HCT116 (cell line): ENCODE results near the gene CCDC120. TPM values are rescaled to one million over a fixed set of nuclear protein-coding genes. Genes with fewer than 3 reads are reported as not detected.

Source experiments
- ATAC-seq: fragments of 200-7000 bp; cut with Tn5 transposase; 2 replicates; pipeline ENCODE4 v1.9.1; 2020; ENCODE audit warnings: mild to moderate bottlenecking, moderate library complexity
- BruUV-seq: library from RNA; stranded (reverse); fragments of 400-500 nt; replicated peaks from 2 replicates; lab custom pipeline; 2021; lab: Mats Ljungman, UMichigan
- CTCF ChIA-PET: fragments of 300-600 bp; sonication (Branson Sonifier 250); formaldehyde crosslinking; loops from one replicate; lab custom pipeline; 2021; ENCODE audit warnings: antibody characterized with exemption; lab: Charles Lee
- POLR2A ChIA-PET: fragments of 300-600, 350-600 bp; sonication (Branson Sonifier 250); formaldehyde crosslinking; loops from one replicate; lab custom pipeline; 2021; ENCODE audit warnings: antibody characterized with exemption; lab: Charles Lee
- RAD21 ChIA-PET, 2 experiments: fragments of 300-600 bp; sonication (Branson Sonifier 250); formaldehyde crosslinking; loops; one replicate each; lab custom pipeline; 2023; ENCODE audit warnings: low total read pairs in 2 of 2; ENCODE audit not compliant: uncharacterized antibody in 2 of 2, unreplicated experiment in 2 of 2, low non-redundant PET in 1 of 2; lab: Charles Lee
- DNase-seq: peaks from one replicate; pipeline ENCODE4 v3.0.0-alpha.2; 2010; ENCODE audit warnings: low read depth, low spot score
- H2AFZ ChIP-seq: fragments of 200-600 bp; shearing (Covaris generic), sonication (generic); 2 replicates; pipeline ENCODE4 v1.6.1; 2017; ENCODE audit warnings: low read depth, mixed run types, mixed read lengths, antibody characterized with exemption, low read length; ENCODE audit not compliant: poor library complexity, severe bottlenecking
- H3K27ac ChIP-seq: 2 replicates; pipeline ENCODE4 v1.5.1; 2012; ENCODE audit warnings: low read depth, low read length
- H3K27me3 ChIP-seq: fragments of 200-600 bp; sonication (generic); 2 replicates; pipeline ENCODE4 v1.6.1; 2016; ENCODE audit warnings: mixed run types, low read length, mixed read lengths; ENCODE audit not compliant: insufficient read depth
- H3K36me3 ChIP-seq, 2 experiments: fragments of 200-500 bp in 1 of 2; fragments of 200-600 bp in 1 of 2; sonication (Bioruptor generic) in 1 of 2; sonication (generic) in 1 of 2; 2 replicates each; pipeline versions ENCODE4 v1.5.1 to v1.6.1; 2014 to 2016; ENCODE audit warnings: low read length in 2 of 2, inconsistent platforms in 1 of 2, mixed read lengths in 1 of 2, mixed run types in 1 of 2; ENCODE audit not compliant: insufficient read depth in 2 of 2, control insufficient read depth in 1 of 2
- H3K4me1 ChIP-seq, 2 experiments: fragments of 200-600 bp in 1 of 2; sonication (generic) in 1 of 2; 2 replicates each; pipeline versions ENCODE4 v1.5.1 to v1.6.1; 2012 to 2017; ENCODE audit warnings: low read length in 2 of 2, inconsistent platforms in 1 of 2, mild to moderate bottlenecking in 1 of 2, mixed read lengths in 1 of 2, mixed run types in 1 of 2, moderate library complexity in 1 of 2; ENCODE audit not compliant: insufficient read depth in 2 of 2, control insufficient read depth in 1 of 2
- H3K4me2 ChIP-seq: fragments of 200-600 bp; sonication (generic); 2 replicates; pipeline ENCODE4 v1.6.1; 2017; ENCODE audit warnings: mixed run types, low read length, mixed read lengths
- H3K4me3 ChIP-seq, 2 experiments: fragments of 200-600 bp in 1 of 2; sonication (generic) in 1 of 2; replicated peaks in 1 of 2; 2 replicates each; pipeline ENCODE4 v1.5.1; 2011 to 2016; ENCODE audit warnings: low read length in 2 of 2, control low read depth in 1 of 2, low read depth in 1 of 2, mild to moderate bottlenecking in 1 of 2, mixed read lengths in 1 of 2, mixed run types in 1 of 2
- H3K79me2 ChIP-seq: fragments of 200-600 bp; sonication (generic); 2 replicates; pipeline ENCODE4 v1.6.1; 2017; ENCODE audit warnings: mild to moderate bottlenecking, mixed run types, low read length, moderate library complexity, mixed read lengths; ENCODE audit not compliant: insufficient read depth
- H3K9ac ChIP-seq: fragments of 200-600 bp; sonication (generic); 2 replicates; pipeline ENCODE4 v1.6.1; 2016; ENCODE audit warnings: low read length, mixed read lengths
- H3K9me2 ChIP-seq: fragments of 200-600 bp; sonication (generic), shearing (Covaris generic); 2 replicates; pipeline ENCODE4 v1.6.1; 2017; ENCODE audit warnings: mixed run types, mild to moderate bottlenecking, moderate library complexity; ENCODE audit not compliant: insufficient read depth
- H3K9me3 ChIP-seq, 2 experiments: fragments of 200-500 bp in 1 of 2; fragments of 200-600 bp in 1 of 2; sonication (Bioruptor generic) in 1 of 2; sonication (generic) in 1 of 2; 2 replicates each; pipeline ENCODE4 v1.6.1; 2014 to 2017; ENCODE audit warnings: low read length in 2 of 2, mixed read lengths in 2 of 2, inconsistent platforms in 1 of 2, low read depth in 1 of 2, mild to moderate bottlenecking in 1 of 2, mixed run types in 1 of 2, moderate library complexity in 1 of 2; ENCODE audit not compliant: control insufficient read depth in 1 of 2, insufficient read depth in 1 of 2
- H4K20me1 ChIP-seq: fragments of 200-600 bp; sonication (generic), shearing (Covaris generic); 2 replicates; pipeline ENCODE4 v1.6.1; 2017; ENCODE audit warnings: mixed run types, mild to moderate bottlenecking, moderate library complexity; ENCODE audit not compliant: insufficient read depth
- ATF3 ChIP-seq: IDR thresholded peaks from 2 replicates; pipeline ENCODE4 v1.6.1; 2012
- CEBPB ChIP-seq: IDR thresholded peaks from 2 replicates; pipeline ENCODE4 v1.6.1; 2012; ENCODE audit warnings: low read depth
- CTCF ChIP-seq, 3 experiments: fragments of 200-600 bp in 1 of 3; sonication (generic) in 1 of 3; IDR thresholded peaks in 2 of 3; conservative IDR thresholded peaks in 1 of 3; 2 replicates each; pipeline ENCODE4 v1.5.1; 2012 to 2017; ENCODE audit warnings: low read depth in 2 of 3, low read length in 2 of 3, antibody characterized with exemption in 1 of 3, borderline replicate concordance in 1 of 3, control low read depth in 1 of 3, mild to moderate bottlenecking in 1 of 3, mixed read lengths in 1 of 3, mixed run types in 1 of 3, moderate library complexity in 1 of 3; ENCODE audit not compliant: insufficient read depth in 1 of 3
- EGR1 ChIP-seq: IDR thresholded peaks from 2 replicates; pipeline ENCODE4 v1.6.1; 2012; ENCODE audit warnings: low read depth
- JUND ChIP-seq: IDR thresholded peaks from 2 replicates; pipeline ENCODE4 v1.6.1; 2012
- RAD21 ChIP-seq: IDR thresholded peaks from 2 replicates; pipeline ENCODE4 v1.6.1; 2012; ENCODE audit warnings: low read depth, mild to moderate bottlenecking
- SIN3A ChIP-seq: IDR thresholded peaks from 2 replicates; pipeline ENCODE4 v1.6.1; 2012; ENCODE audit warnings: low read depth
- SRF ChIP-seq: IDR thresholded peaks from 2 replicates; pipeline ENCODE4 v1.6.1; 2012; ENCODE audit warnings: low read depth
- ZNF274 ChIP-seq: fragments of 200-500 bp; sonication (Bioruptor generic); IDR thresholded peaks from 2 replicates; pipeline ENCODE4 v1.6.1; 2014; ENCODE audit warnings: mild to moderate bottlenecking, low read depth, low read length, inconsistent platforms
- intact Hi-C: fragments of 100-400 bp; cut with micrococcal nuclease; formaldehyde crosslinking; loops from 2 replicates; pipeline ENCODE4 v1.10.0; 2022
- total RNA-seq: library from RNA; stranded (reverse); gene quantifications from one replicate; pipeline ENCODE4 v1.2.1, GENCODE V29; 2021; ENCODE audit not compliant: unreplicated experiment
- TF ChIP-seq, protein P1 (sequence below): IDR thresholded peaks from 2 replicates; pipeline ENCODE4 v1.6.1; 2012
- TF ChIP-seq, protein P2 (sequence below): IDR thresholded peaks from 2 replicates; pipeline ENCODE4 v1.6.1; 2012; ENCODE audit warnings: low read depth

The CCDC120 gene
- total RNA-seq, 1 experiment from 2014 or later: 13.5 TPM

DNA sequence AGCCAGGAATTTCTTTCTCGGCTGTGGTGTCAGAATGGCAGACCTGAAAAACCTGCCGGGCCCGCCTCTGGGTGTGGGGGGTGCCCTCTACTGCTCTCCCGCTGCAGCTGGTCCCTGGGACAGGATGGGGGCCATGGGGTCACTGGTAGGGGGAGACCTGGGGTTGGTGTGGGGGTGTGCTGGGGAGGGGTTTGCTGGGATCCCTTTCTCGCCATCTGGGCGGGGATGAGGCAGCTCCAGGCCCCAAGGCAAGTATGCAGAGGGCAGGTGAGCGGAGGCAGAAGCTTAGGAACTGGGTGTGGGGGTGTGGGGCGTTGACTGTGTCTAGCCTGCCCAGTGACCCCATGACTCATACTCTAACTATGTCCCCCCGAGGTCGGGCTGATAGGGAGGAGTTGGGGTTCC, 884 bp downstream of the CCDC120 start:
- no peak for DNase-seq
- H3K27ac ChIP-seq: peak overlapping the region; percentile 76
- no peaks in the 10 kb centered on the region for H3K79me2 ChIP-seq
- peak; percentile 51 for ATAC-seq
- H3K4me3 ChIP-seq: peak overlapping the region; percentile 72 to 78
- no peaks in the 10 kb centered on the region for H3K27me3 ChIP-seq
- H3K9me2 ChIP-seq: no peaks in the 10 kb centered on the region
- intact Hi-C loops: no loop called here
- H3K9me3 ChIP-seq: no peaks in the 10 kb centered on the region
- H3K9ac ChIP-seq: peak overlapping the region; percentile 68
- H4K20me1 ChIP-seq: no peaks in the 10 kb centered on the region
- peaks cover 2 to 12% of the 10 kb centered on the region in 2 experiments; a peak in 3 of 4 replicates for H3K4me1 ChIP-seq
- RAD21 ChIA-PET: interaction anchor here in 1 of 2 experiments (0.6 kb wide), 1 partner anchor 18 kb away, joined by 3 read pairs; no protein-coding TSS in a partner anchor
- peak overlapping the region; percentile 84 for H3K4me2 ChIP-seq
- H3K36me3 ChIP-seq: no peaks in the 10 kb centered on the region
- CTCF ChIA-PET: no interaction called here
- no peak overlapping the region for H2AFZ ChIP-seq
- no peak for TF ChIP-seq SRF
- no peak for TF ChIP-seq ATF3
- no peak for TF ChIP-seq CEBPB
- no peak for TF ChIP-seq SIN3A
- TF ChIP-seq, protein P1, sequence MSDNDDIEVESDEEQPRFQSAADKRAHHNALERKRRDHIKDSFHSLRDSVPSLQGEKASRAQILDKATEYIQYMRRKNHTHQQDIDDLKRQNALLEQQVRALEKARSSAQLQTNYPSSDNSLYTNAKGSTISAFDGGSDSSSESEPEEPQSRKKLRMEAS: no peak
- TF ChIP-seq CTCF (IDR thresholded peaks at IDR 0.05 in 2 of 3, conservative IDR thresholded peaks at IDR 0.05 in 1 of 3; ENCODE audit: borderline replicate concordance in 1 of 3, insufficient read depth in 1 of 3, low read depth in 2 of 3, low read length in 2 of 3): no peak
- TF ChIP-seq RAD21: no peak
- TF ChIP-seq JUND: no peak
- TF ChIP-seq ZNF274: no peak
- TF ChIP-seq, protein P2, sequence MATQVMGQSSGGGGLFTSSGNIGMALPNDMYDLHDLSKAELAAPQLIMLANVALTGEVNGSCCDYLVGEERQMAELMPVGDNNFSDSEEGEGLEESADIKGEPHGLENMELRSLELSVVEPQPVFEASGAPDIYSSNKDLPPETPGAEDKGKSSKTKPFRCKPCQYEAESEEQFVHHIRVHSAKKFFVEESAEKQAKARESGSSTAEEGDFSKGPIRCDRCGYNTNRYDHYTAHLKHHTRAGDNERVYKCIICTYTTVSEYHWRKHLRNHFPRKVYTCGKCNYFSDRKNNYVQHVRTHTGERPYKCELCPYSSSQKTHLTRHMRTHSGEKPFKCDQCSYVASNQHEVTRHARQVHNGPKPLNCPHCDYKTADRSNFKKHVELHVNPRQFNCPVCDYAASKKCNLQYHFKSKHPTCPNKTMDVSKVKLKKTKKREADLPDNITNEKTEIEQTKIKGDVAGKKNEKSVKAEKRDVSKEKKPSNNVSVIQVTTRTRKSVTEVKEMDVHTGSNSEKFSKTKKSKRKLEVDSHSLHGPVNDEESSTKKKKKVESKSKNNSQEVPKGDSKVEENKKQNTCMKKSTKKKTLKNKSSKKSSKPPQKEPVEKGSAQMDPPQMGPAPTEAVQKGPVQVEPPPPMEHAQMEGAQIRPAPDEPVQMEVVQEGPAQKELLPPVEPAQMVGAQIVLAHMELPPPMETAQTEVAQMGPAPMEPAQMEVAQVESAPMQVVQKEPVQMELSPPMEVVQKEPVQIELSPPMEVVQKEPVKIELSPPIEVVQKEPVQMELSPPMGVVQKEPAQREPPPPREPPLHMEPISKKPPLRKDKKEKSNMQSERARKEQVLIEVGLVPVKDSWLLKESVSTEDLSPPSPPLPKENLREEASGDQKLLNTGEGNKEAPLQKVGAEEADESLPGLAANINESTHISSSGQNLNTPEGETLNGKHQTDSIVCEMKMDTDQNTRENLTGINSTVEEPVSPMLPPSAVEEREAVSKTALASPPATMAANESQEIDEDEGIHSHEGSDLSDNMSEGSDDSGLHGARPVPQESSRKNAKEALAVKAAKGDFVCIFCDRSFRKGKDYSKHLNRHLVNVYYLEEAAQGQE: no peak
- no peak for TF ChIP-seq EGR1
- POLR2A ChIA-PET: no interaction called here
- BruUV-seq: no TSS peak
